Stimulated activated CD4-positive, alpha-beta T cell treated with anti-CD3 and anti-CD28 coated beads, Interleukin-15, amount 100 ng/mL, for 48 hours (primary cell): Measurements from ENCODE around the gene SUMO2.

ENCODE experiments used
- DNase-seq, 2 donors: peaks; one replicate each; pipeline ENCODE4 v3.0.0-alpha.2; 2020; ENCODE audit warnings: low read depth in 2 of 2

The SUMO2 gene

GRCh38 chr17:75124041-75124818, 58.5 kb downstream of the SUMO2 start:
- peak; percentile 55 to 58 for DNase-seq

GRCh38 chr17:75118307-75118706, 64.5 kb downstream of the SUMO2 start:
- DNase-seq, result no peak

- DNase-seq, result no peak
These were observed 66.0 kb downstream of the SUMO2 start for GRCh38 chr17:75116737-75117136.
